Memory B cell (primary cell): Measurements from ENCODE around the gene BRD1.
A peak's percentile ranks its signal among the peaks of the same experiment; 100 is the strongest.

Experiments used
- ATAC-seq: fragments of 150-1000 bp; cut with Tn5 transposase; 2 replicates; pipeline ENCODE4 v1.10.0; 2021; ENCODE audit warnings: low read depth, mild to moderate bottlenecking, moderate library complexity
- DNase-seq, 2 donors: peaks; one replicate each; pipeline ENCODE4 v3.0.0; 2022; ENCODE audit warnings: low spot score in 2 of 2
- H3K27ac Mint-ChIP-seq: one replicate; pipeline ENCODE4 v1.8.0; 2022; ENCODE audit warnings: mild to moderate bottlenecking, moderate library complexity, mixed read lengths
- H3K27me3 Mint-ChIP-seq: one replicate; pipeline ENCODE4 v1.8.0; 2022; ENCODE audit warnings: mixed read lengths
- H3K36me3 Mint-ChIP-seq: one replicate; pipeline ENCODE4 v1.8.0; 2022; ENCODE audit warnings: mild to moderate bottlenecking, mixed read lengths
- H3K4me1 Mint-ChIP-seq: one replicate; pipeline ENCODE4 v1.8.0; 2022; ENCODE audit warnings: mixed read lengths
- H3K4me3 Mint-ChIP-seq: one replicate; pipeline ENCODE4 v1.8.0; 2022; ENCODE audit warnings: mild to moderate bottlenecking, moderate library complexity, mixed read lengths
- H3K9me3 Mint-ChIP-seq: one replicate; pipeline ENCODE4 v1.8.0; 2022; ENCODE audit warnings: mixed read lengths

BRD1 gene

GRCh38 chr22:49827853-49828598 lies at the start of gene BRD1:
TSS of gene BRD1 (minus strand) at chr22:49827873. CDS start at chr22:49824317, 3,556 bp downstream.
- DNase-seq (peak in 1 of 2 donors; percentile 44), ATAC-seq (peak; percentile 69)
- peaks cover 34% of the 10 kb centered on the region for H3K4me1 Mint-ChIP-seq
- no peaks in the 10 kb centered on the region for H3K27me3 Mint-ChIP-seq
- no peaks in the 10 kb centered on the region for H3K9me3 Mint-ChIP-seq
- peak within 1 kb of the TSS; percentile 87 for H3K4me3 Mint-ChIP-seq
- peaks cover 16% of the 10 kb centered on the region for H3K36me3 Mint-ChIP-seq
- H3K27ac Mint-ChIP-seq = peak within 1 kb of the TSS; percentile 82

DNA sequence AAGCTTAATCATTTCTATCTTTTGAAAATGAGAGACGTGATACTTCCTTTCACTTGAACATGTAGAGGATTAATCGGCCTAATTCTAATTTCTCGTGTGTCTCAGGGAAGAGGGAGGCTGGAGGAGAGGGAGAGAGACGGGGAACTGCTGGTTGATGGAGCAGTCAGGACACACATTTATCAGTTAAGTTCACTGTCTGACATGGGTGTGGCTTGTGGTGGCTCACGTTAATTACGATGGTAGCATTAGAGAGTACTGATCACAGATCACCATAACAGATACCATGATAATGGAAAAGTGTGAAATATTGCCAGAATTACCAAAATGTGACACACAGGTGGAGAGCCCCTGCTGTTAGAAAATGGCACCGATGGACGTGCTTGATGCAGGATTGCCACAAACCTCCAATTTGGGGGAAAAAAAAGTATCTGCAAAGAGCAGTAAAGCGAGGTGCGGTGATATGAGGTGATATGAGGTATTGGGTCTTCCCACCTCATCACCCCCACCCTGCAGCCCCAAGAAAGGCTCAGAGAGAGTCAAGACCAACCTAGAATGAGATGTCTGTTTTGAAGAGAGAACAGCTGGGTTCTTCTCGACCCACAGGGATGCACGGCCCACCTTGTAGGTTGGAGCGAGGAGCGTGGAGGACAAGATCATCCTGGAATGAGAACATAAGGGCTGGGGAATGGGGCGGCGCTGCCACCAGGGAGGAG lies 45.7 kb upstream of the BRD1 start:
- Mint-ChIP-seq H3K9me3 (no peaks in the 10 kb centered on the region), H3K4me3 (no peak overlapping the region), H3K36me3 (peaks cover 34% of the 10 kb centered on the region), H3K4me1 (peaks cover 10% of the 10 kb centered on the region), H3K27ac (peak overlapping the region; percentile 52), H3K27me3 (no peaks in the 10 kb centered on the region)
- DNase-seq (no peak), ATAC-seq (no peak)

DNA sequence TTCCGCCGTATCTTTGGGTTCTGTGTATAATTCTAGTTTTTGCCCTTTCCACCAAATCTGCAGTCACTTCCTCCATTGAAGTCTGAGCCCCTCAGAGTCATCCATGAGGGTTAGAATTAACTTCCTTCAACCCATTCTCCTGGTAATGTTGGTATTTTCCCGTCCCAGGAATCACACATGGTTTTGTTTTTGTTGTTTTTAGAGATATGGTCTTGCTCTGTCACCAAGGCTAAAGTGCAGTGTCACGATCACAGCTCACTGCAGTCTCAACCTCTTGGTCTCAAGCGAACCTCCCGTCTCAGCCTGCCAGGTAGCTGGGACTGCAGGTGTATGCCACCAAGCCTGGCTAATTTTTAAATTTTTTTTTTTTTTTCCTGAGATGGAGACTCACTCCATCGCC lies 44.7 kb upstream of the BRD1 start:
- Mint-ChIP-seq H3K36me3 (peaks cover 34% of the 10 kb centered on the region), H3K4me1 (peaks cover 7% of the 10 kb centered on the region), H3K27ac (no peak overlapping the region), H3K4me3 (no peak overlapping the region), H3K27me3 (no peaks in the 10 kb centered on the region), H3K9me3 (no peaks in the 10 kb centered on the region)
- ATAC-seq = no peak
- DNase-seq = no peak

GRCh38 chr22:49871482-49871881 lies 43.8 kb upstream of the BRD1 start:
- no peak overlapping the region for H3K4me3 Mint-ChIP-seq
- DNase-seq = no peak
- H3K4me1 Mint-ChIP-seq = peaks cover 7% of the 10 kb centered on the region
- peaks cover 39% of the 10 kb centered on the region for H3K36me3 Mint-ChIP-seq
- no peak for ATAC-seq
- no peak overlapping the region for H3K27ac Mint-ChIP-seq
- no peaks in the 10 kb centered on the region for H3K9me3 Mint-ChIP-seq
- H3K27me3 Mint-ChIP-seq = no peaks in the 10 kb centered on the region

- H3K36me3 Mint-ChIP-seq = peaks cover 41% of the 10 kb centered on the region
- H3K4me3 Mint-ChIP-seq = no peak overlapping the region
- peaks cover 6% of the 10 kb centered on the region for H3K9me3 Mint-ChIP-seq
- no peak for ATAC-seq
- H3K27ac Mint-ChIP-seq = no peak overlapping the region
- no peaks in the 10 kb centered on the region for H3K27me3 Mint-ChIP-seq
- no peak for DNase-seq
- peaks cover 5% of the 10 kb centered on the region for H3K4me1 Mint-ChIP-seq
Observed at GRCh38 chr22:49869845-49870712, 42.4 kb upstream of the BRD1 start.

GRCh38 chr22:49869086-49869830 lies 41.6 kb upstream of the BRD1 start:
- Mint-ChIP-seq H3K27ac (no peak overlapping the region), H3K9me3 (peaks cover 6% of the 10 kb centered on the region), H3K36me3 (peaks cover 38% of the 10 kb centered on the region), H3K4me3 (no peak overlapping the region), H3K27me3 (no peaks in the 10 kb centered on the region), H3K4me1 (peaks cover 5% of the 10 kb centered on the region)
- ATAC-seq = no peak
- no peak for DNase-seq

DNA sequence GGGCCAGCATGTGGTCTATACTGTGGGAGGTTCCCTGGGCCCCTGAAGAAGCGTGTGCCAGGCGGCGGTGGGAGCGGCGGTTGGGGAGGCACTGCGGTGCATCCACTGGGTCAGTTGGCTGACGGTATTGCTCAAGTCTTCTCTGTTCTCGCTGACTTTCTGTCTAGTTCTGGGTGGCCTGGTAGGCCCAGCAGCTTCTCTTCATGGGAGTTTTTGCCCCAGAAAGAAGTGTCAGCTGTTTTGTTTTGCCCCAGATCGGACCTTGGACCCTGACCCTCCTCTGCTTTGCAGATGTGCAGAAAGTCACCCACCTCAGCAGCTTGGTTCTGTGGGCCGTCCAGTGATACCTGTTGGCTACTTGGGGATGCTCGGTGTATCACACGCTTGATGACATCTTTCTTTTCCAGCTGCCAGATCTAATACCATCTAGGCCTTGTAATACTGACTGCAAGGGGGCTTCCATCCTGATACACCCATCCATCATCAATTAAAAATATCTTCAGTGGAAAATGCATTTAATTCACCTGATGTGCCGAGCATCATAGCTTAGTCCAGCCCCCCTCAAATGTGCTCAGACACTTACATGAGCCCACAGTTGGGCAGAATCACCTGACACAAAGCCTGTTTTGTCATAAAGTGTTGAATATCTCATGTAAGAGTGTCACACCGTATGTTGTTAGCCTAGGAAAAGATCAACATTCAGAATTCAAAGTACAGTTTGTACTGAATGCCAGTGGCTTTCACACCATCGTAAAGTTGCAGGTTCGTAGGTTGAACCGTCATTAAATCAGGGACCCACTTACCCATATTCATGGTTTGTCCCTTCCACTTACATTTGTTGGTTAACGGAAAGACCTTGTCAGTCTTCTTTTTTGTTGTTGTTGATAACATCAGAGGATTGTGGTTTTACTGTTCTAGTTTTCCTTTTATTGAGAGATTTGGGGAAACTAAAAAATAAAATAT lies 39.9 kb upstream of the BRD1 start:
- Mint-ChIP-seq H3K36me3 (peaks cover 35% of the 10 kb centered on the region), H3K9me3 (peaks cover 6% of the 10 kb centered on the region), H3K27me3 (no peaks in the 10 kb centered on the region), H3K27ac (no peak overlapping the region), H3K4me1 (peaks cover 5% of the 10 kb centered on the region), H3K4me3 (no peak overlapping the region)
- ATAC-seq (no peak), DNase-seq (no peak)

DNA sequence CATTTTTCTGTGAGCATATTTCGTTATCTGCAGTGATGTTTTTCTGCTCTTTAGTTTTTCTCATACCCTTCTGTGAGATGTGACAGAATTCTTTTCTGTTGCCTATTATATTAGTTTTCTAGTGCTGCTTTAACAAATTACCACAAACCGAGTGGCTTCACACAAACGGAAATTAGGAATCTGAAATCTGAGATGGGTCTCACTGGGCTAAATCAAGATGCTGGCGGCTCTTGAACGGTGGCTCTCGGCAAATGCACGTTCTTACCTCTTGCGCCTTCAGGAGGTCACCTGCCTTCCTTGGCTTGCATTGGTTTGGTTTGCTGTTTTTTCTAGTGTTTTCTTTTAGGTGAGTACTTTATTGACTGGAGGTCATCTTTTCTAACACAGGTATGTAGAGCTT lies 39.0 kb upstream of the BRD1 start:
- no peaks in the 10 kb centered on the region for H3K27me3 Mint-ChIP-seq
- no peak for ATAC-seq
- no peak overlapping the region for H3K4me3 Mint-ChIP-seq
- H3K27ac Mint-ChIP-seq = no peak overlapping the region
- H3K9me3 Mint-ChIP-seq = peaks cover 6% of the 10 kb centered on the region
- peaks cover 4% of the 10 kb centered on the region for H3K4me1 Mint-ChIP-seq
- DNase-seq = no peak
- peaks cover 35% of the 10 kb centered on the region for H3K36me3 Mint-ChIP-seq

- DNase-seq = no peak
- ATAC-seq = no peak
- Mint-ChIP-seq H3K27ac (no peak overlapping the region), H3K9me3 (peaks cover 6% of the 10 kb centered on the region), H3K4me3 (no peak overlapping the region), H3K27me3 (no peaks in the 10 kb centered on the region), H3K4me1 (peaks cover 4% of the 10 kb centered on the region), H3K36me3 (peaks cover 35% of the 10 kb centered on the region)
Observed at GRCh38 chr22:49866134-49866533, 38.5 kb upstream of the BRD1 start.

GRCh38 chr22:49865156-49865555 lies 37.5 kb upstream of the BRD1 start:
- ATAC-seq (no peak), DNase-seq (no peak)
- no peaks in the 10 kb centered on the region for H3K27me3 Mint-ChIP-seq
- H3K27ac Mint-ChIP-seq = no peak overlapping the region
- peaks cover 32% of the 10 kb centered on the region for H3K36me3 Mint-ChIP-seq
- no peak overlapping the region for H3K4me3 Mint-ChIP-seq
- H3K9me3 Mint-ChIP-seq = peaks cover 6% of the 10 kb centered on the region
- peaks cover 6% of the 10 kb centered on the region for H3K4me1 Mint-ChIP-seq

- Mint-ChIP-seq H3K27me3 (no peaks in the 10 kb centered on the region), H3K9me3 (peaks cover 6% of the 10 kb centered on the region), H3K4me1 (peaks cover 5% of the 10 kb centered on the region), H3K27ac (no peak overlapping the region), H3K4me3 (no peak overlapping the region), H3K36me3 (peaks cover 25% of the 10 kb centered on the region)
- no peak for DNase-seq
- no peak for ATAC-seq
Observed at GRCh38 chr22:49863931-49864330, 36.3 kb upstream of the BRD1 start.

GRCh38 chr22:49862496-49862776 lies 34.8 kb upstream of the BRD1 start:
- no peak overlapping the region for H3K4me3 Mint-ChIP-seq
- peaks cover 6% of the 10 kb centered on the region for H3K9me3 Mint-ChIP-seq
- peaks cover 19% of the 10 kb centered on the region for H3K36me3 Mint-ChIP-seq
- ATAC-seq (no peak), DNase-seq (no peak)
- H3K27me3 Mint-ChIP-seq = no peaks in the 10 kb centered on the region
- no peak overlapping the region for H3K27ac Mint-ChIP-seq
- peaks cover 5% of the 10 kb centered on the region for H3K4me1 Mint-ChIP-seq
